ENCODE results near the gene ANO4.

ANO4 gene

DNA sequence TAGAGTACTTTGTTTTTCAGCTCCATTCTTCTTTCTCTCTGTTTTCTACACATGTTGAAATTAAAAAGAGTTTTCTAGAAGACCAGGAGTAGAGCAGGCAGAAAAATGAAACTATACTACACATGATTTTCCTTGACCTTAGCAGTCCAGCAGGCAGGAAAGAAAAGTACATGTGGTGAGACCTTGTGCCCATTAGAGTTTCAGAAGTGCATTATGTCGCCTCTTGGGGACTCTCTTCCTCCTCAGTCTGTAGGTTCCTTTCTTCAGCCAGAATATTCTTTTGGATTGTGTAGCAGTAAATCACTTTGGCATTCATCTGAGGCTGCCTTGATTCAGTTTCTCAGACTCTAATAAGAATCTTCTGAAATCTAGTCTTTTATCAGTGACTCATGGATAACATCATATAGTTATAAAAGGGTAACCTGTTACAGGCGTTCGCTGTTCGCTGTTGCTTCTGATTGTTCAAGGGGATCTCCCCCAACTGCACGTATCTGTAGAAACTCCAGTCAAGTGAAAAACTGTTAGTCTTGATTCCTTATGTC is 161.8 kb downstream of the ANO4 start:
- Histone ChIP-seq H3K27ac (ENCODE audit: insufficient read depth, low read depth, low read length, poor library complexity, severe bottlenecking) (no peak overlapping the region), H3K4me3 (ENCODE audit: insufficient read depth, low read depth, low read length) (no peak overlapping the region), H3K27me3 (ENCODE audit: control insufficient read depth, insufficient read depth, low read length, poor library complexity, severe bottlenecking) (no peaks in the 10 kb centered on the region), H3K9me3 (ENCODE audit: control insufficient read depth, low read length) (no peaks in the 10 kb centered on the region), H3K4me1 (ENCODE audit: control insufficient read depth, insufficient read depth, low read length) (peaks cover 4% of the 10 kb centered on the region), H3K36me3 (ENCODE audit: control insufficient read depth, insufficient read depth, low read length) (no peaks in the 10 kb centered on the region)
- 94 to 98% methylated on average over 5 of the region's 5 CpGs for WGBS, 2 experiments

DNA sequence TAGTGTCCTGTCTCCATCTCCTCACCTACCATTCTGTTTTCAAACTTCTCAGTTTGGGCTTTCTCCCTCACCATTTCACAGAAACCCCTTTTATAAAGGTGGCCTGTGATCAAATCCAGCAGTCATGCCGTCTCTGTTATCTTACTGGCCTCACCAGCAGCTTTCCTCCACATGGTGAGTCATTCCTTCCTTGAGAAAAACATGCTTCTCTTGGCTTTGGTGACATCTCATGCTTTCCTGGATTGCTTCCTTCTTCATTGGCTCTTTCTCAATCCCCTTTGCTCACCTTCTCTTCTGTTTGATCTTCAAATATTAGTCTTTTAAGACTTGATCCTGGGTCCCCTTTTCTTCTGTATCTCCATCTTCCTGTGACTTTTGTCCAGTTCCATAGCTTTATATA is 164.9 kb downstream of the ANO4 start:
- no peak overlapping the region for H3K27ac ChIP-seq (ENCODE audit: insufficient read depth, low read depth, low read length, poor library complexity, severe bottlenecking)
- WGBS, 2 experiments = 85 to 90% methylated on average over 1 of the region's 1 CpG

DNA sequence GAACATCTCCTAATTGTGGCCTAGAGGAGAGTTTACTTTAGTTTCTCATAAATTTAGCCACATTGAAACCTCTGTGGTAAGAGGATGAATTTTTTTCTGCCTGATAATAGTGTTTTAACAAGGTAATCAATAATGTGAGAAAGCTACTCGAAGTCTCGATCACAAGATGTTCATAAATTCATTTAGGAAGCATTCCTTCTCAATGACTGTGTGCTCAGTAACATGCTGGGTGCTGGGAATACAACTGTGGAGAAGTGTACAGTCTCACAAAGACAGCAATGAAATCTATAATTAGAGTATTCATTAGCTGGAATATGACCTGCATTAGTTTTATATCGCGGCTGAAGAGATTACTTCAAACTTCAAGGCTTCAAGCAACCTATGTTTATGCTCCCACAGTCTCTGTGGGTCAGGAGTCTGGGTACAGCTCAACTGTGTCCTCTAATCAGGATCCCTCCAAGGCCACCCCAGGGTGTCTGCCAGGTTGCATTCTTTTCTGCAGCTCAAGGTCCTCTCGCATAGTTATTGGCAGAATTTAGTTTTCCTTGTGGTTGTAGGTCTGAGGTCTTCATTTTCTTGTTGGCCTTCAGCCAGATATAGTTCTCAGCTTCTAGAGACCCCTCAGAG is 167.6 kb downstream of the ANO4 start:
- H3K27me3 ChIP-seq (ENCODE audit: control insufficient read depth, insufficient read depth, low read length, poor library complexity, severe bottlenecking) = no peaks in the 10 kb centered on the region
- no peak overlapping the region for H3K4me3 ChIP-seq (ENCODE audit: insufficient read depth, low read depth, low read length)
- 92 to 95% methylated on average over 5 of the region's 5 CpGs for WGBS, 2 experiments
- H3K4me1 ChIP-seq (ENCODE audit: control insufficient read depth, insufficient read depth, low read length) = no peaks in the 10 kb centered on the region
- H3K36me3 ChIP-seq (ENCODE audit: control insufficient read depth, insufficient read depth, low read length) = no peaks in the 10 kb centered on the region
- H3K27ac ChIP-seq (ENCODE audit: insufficient read depth, low read depth, low read length, poor library complexity, severe bottlenecking) = no peak overlapping the region
- H3K9me3 ChIP-seq (ENCODE audit: control insufficient read depth, low read length) = no peaks in the 10 kb centered on the region

More for the DNA sequence above, 164.9 kb downstream of the ANO4 start:
- Histone ChIP-seq H3K27me3 (ENCODE audit: control insufficient read depth, insufficient read depth, low read length, poor library complexity, severe bottlenecking) (no peaks in the 10 kb centered on the region), H3K9me3 (ENCODE audit: control insufficient read depth, low read length) (no peaks in the 10 kb centered on the region), H3K4me1 (ENCODE audit: control insufficient read depth, insufficient read depth, low read length) (peaks cover 4% of the 10 kb centered on the region), H3K36me3 (ENCODE audit: control insufficient read depth, insufficient read depth, low read length) (no peaks in the 10 kb centered on the region), H3K4me3 (ENCODE audit: insufficient read depth, low read depth, low read length) (no peak overlapping the region)

DNA sequence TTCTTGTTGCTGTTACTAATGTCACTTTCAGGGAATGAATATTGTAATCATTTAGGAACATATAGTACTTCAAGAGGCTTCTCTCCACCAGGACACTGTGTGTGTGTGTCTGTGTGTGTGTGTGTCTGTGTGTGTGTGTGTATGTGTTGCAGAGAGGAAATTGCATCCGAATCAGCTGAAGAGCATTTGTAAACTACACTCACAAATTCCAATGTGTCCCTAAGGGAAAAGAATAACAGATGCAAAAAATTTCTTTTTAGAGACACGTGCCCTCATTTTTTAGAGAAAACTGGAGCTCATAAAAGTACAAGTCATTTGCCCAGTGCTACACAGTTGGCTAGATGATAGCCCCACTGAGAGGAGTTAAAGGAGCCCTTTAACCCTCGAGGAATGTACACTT is 168.8 kb downstream of the ANO4 start:
- Histone ChIP-seq H3K27me3 (ENCODE audit: control insufficient read depth, insufficient read depth, low read length, poor library complexity, severe bottlenecking) (no peaks in the 10 kb centered on the region), H3K36me3 (ENCODE audit: control insufficient read depth, insufficient read depth, low read length) (no peaks in the 10 kb centered on the region), H3K9me3 (ENCODE audit: control insufficient read depth, low read length) (no peaks in the 10 kb centered on the region), H3K27ac (ENCODE audit: insufficient read depth, low read depth, low read length, poor library complexity, severe bottlenecking) (no peak overlapping the region), H3K4me3 (ENCODE audit: insufficient read depth, low read depth, low read length) (no peak overlapping the region), H3K4me1 (ENCODE audit: control insufficient read depth, insufficient read depth, low read length) (no peaks in the 10 kb centered on the region)
- 89 to 92% methylated on average over 3 of the region's 3 CpGs for WGBS, 2 experiments

- WGBS, 2 experiments = 52 to 70% methylated on average over 1 to 2 of the region's 2 CpGs
- Histone ChIP-seq H3K27me3 (ENCODE audit: control insufficient read depth, insufficient read depth, low read length, poor library complexity, severe bottlenecking) (no peaks in the 10 kb centered on the region), H3K4me1 (ENCODE audit: control insufficient read depth, insufficient read depth, low read length) (no peaks in the 10 kb centered on the region), H3K36me3 (ENCODE audit: control insufficient read depth, insufficient read depth, low read length) (no peaks in the 10 kb centered on the region), H3K9me3 (ENCODE audit: control insufficient read depth, low read length) (no peaks in the 10 kb centered on the region), H3K27ac (ENCODE audit: insufficient read depth, low read depth, low read length, poor library complexity, severe bottlenecking) (no peak overlapping the region), H3K4me3 (ENCODE audit: insufficient read depth, low read depth, low read length) (no peak overlapping the region)
Observed at GRCh38 chr12:100964028-100964427, 169.5 kb downstream of the ANO4 start.

GRCh38 chr12:100967189-100967588 is 172.6 kb downstream of the ANO4 start:
- H3K4me1 ChIP-seq (ENCODE audit: control insufficient read depth, insufficient read depth, low read length) = no peaks in the 10 kb centered on the region
- H3K9me3 ChIP-seq (ENCODE audit: control insufficient read depth, low read length) = no peaks in the 10 kb centered on the region
- 88 to 100% methylated on average over 1 of the region's 1 CpG for WGBS, 2 experiments
- no peak overlapping the region for H3K4me3 ChIP-seq (ENCODE audit: insufficient read depth, low read depth, low read length)
- no peaks in the 10 kb centered on the region for H3K36me3 ChIP-seq (ENCODE audit: control insufficient read depth, insufficient read depth, low read length)
- no peak overlapping the region for H3K27ac ChIP-seq (ENCODE audit: insufficient read depth, low read depth, low read length, poor library complexity, severe bottlenecking)
- H3K27me3 ChIP-seq (ENCODE audit: control insufficient read depth, insufficient read depth, low read length, poor library complexity, severe bottlenecking) = no peaks in the 10 kb centered on the region

- Histone ChIP-seq H3K4me3 (ENCODE audit: insufficient read depth, low read depth, low read length) (no peak overlapping the region), H3K36me3 (ENCODE audit: control insufficient read depth, insufficient read depth, low read length) (no peaks in the 10 kb centered on the region), H3K4me1 (ENCODE audit: control insufficient read depth, insufficient read depth, low read length) (no peaks in the 10 kb centered on the region), H3K9me3 (ENCODE audit: control insufficient read depth, low read length) (no peaks in the 10 kb centered on the region), H3K27me3 (ENCODE audit: control insufficient read depth, insufficient read depth, low read length, poor library complexity, severe bottlenecking) (no peaks in the 10 kb centered on the region), H3K27ac (ENCODE audit: insufficient read depth, low read depth, low read length, poor library complexity, severe bottlenecking) (no peak overlapping the region)
- whole genome bisulfite sequencing, 2 experiments = 87 to 91% methylated on average over 3 to 4 of the region's 4 CpGs
Observed at GRCh38 chr12:100970894-100971293, 176.3 kb downstream of the ANO4 start.

GRCh38 chr12:100972121-100972520 is 177.5 kb downstream of the ANO4 start:
- H3K4me1 ChIP-seq (ENCODE audit: control insufficient read depth, insufficient read depth, low read length) = no peaks in the 10 kb centered on the region
- WGBS, 2 experiments = 96 to 98% methylated on average over 2 of the region's 2 CpGs
- H3K9me3 ChIP-seq (ENCODE audit: control insufficient read depth, low read length) = no peaks in the 10 kb centered on the region
- no peak overlapping the region for H3K4me3 ChIP-seq (ENCODE audit: insufficient read depth, low read depth, low read length)
- no peaks in the 10 kb centered on the region for H3K27me3 ChIP-seq (ENCODE audit: control insufficient read depth, insufficient read depth, low read length, poor library complexity, severe bottlenecking)
- H3K36me3 ChIP-seq (ENCODE audit: control insufficient read depth, insufficient read depth, low read length) = no peaks in the 10 kb centered on the region
- H3K27ac ChIP-seq (ENCODE audit: insufficient read depth, low read depth, low read length, poor library complexity, severe bottlenecking) = no peak overlapping the region

DNA sequence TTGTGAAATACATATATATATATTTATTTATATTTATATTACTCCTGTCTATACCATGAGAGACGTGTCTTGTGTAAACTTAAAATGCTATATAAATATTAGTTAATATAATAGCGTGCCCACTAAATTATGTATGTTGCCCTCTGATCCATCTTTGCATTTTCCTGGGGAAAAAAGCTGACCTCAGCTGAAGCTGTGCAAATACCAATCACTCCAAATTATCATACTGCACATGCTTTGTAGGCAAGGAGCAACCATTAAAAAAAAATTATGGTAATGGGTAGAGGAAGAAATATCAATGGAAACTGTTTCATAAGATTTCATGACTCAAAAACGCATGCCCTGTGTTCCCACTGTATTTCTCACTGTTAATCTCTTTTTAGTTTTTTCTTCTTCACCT is 179.8 kb downstream of the ANO4 start:
- H3K27me3 ChIP-seq (ENCODE audit: control insufficient read depth, insufficient read depth, low read length, poor library complexity, severe bottlenecking) = no peaks in the 10 kb centered on the region
- no peaks in the 10 kb centered on the region for H3K36me3 ChIP-seq (ENCODE audit: control insufficient read depth, insufficient read depth, low read length)
- WGBS, 2 experiments = 88 to 92% methylated on average over 1 to 2 of the region's 3 CpGs
- no peak overlapping the region for H3K27ac ChIP-seq (ENCODE audit: insufficient read depth, low read depth, low read length, poor library complexity, severe bottlenecking)
- H3K4me1 ChIP-seq (ENCODE audit: control insufficient read depth, insufficient read depth, low read length) = no peaks in the 10 kb centered on the region
- no peak overlapping the region for H3K4me3 ChIP-seq (ENCODE audit: insufficient read depth, low read depth, low read length)
- H3K9me3 ChIP-seq (ENCODE audit: control insufficient read depth, low read length) = no peaks in the 10 kb centered on the region

DNA sequence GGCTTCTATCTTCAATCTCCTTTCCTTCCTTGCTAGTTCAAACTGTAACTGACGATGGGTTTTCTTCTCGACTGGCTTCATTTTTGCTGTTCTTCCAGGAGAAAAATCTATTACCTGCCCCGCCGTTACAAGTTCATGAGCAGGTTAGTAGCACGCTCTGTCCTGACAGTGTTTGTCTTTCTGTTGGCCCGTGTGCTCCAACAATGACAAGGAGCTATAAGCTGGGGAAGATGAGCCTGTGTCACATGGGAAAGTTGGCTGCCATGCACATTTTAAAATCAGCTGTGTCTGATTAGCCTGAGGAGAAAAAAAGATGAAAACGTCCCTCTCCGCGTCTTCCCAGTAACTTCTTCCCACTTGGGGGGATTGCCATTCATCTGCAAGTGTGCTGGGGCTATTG is 180.2 kb downstream of the ANO4 start:
- no peaks in the 10 kb centered on the region for H3K36me3 ChIP-seq (ENCODE audit: control insufficient read depth, insufficient read depth, low read length)
- no peaks in the 10 kb centered on the region for H3K4me1 ChIP-seq (ENCODE audit: control insufficient read depth, insufficient read depth, low read length)
- no peaks in the 10 kb centered on the region for H3K9me3 ChIP-seq (ENCODE audit: control insufficient read depth, low read length)
- no peak overlapping the region for H3K27ac ChIP-seq (ENCODE audit: insufficient read depth, low read depth, low read length, poor library complexity, severe bottlenecking)
- H3K27me3 ChIP-seq (ENCODE audit: control insufficient read depth, insufficient read depth, low read length, poor library complexity, severe bottlenecking) = no peaks in the 10 kb centered on the region
- WGBS, 2 experiments = 92 to 93% methylated on average over 9 of the region's 9 CpGs
- no peak overlapping the region for H3K4me3 ChIP-seq (ENCODE audit: insufficient read depth, low read depth, low read length)

Data from ectodermal cell (in vitro differentiated cells).